ENCODE results near the gene SPON1. TPM values are rescaled to one million over a fixed set of nuclear protein-coding genes. Genes with fewer than 3 reads are reported as not detected.

Gene SPON1
- total RNA-seq, 1 experiment from 2014 or later: 0.10 TPM

DNA sequence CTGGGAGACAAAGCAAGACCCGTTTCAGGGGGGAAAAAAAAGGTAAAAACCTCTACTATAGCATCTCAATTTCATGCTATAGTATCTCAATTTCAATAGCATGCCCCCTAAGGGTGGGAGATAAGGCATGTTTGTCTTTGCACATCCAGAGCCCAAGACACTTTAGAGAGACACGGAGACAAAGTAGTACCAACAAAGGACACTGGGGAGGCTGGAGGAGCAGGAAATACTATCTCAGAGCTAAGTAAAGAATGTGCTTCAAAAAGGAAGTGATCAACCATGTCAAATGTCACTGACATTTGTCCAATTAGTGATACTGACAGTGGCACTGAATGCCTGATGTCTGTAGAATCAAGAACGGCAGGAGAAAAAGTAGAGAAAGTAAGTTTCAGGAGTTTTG, 327.9 kb downstream of the SPON1 start:
- Histone ChIP-seq H3K9me3 (ENCODE audit: control insufficient read depth, insufficient read depth, low read depth, low read length) (no peaks in the 10 kb centered on the region), H3K27ac (ENCODE audit: low read length) (no peak overlapping the region), H3K36me3 (ENCODE audit: control insufficient read depth, insufficient read depth, low read length) (peaks cover 3% of the 10 kb centered on the region; the same call in 1 of the 2 replicates), H3K4me1 (ENCODE audit: control insufficient read depth, insufficient read depth, low read length) (no peaks in the 10 kb centered on the region), H3K27me3 (ENCODE audit: control insufficient read depth, insufficient read depth, low read length) (no peaks in the 10 kb centered on the region), H3K4me3 (ENCODE audit: low read depth in 2 of 2, low read length in 2 of 2) (no peak overlapping the region)
- in situ Hi-C loops (cut with HindIII; ENCODE audit: low pct_unique_long_range_greater_than_20kb, low sequenced_read_pairs): no loop called here
- CTCF ChIA-PET: no interaction called here
- intact Hi-C loops (cut with micrococcal nuclease; ENCODE audit: unreplicated experiment): no loop called here
- no TSS peak for BruUV-seq (replicated peaks)
- TF ChIP-seq, protein P1, sequence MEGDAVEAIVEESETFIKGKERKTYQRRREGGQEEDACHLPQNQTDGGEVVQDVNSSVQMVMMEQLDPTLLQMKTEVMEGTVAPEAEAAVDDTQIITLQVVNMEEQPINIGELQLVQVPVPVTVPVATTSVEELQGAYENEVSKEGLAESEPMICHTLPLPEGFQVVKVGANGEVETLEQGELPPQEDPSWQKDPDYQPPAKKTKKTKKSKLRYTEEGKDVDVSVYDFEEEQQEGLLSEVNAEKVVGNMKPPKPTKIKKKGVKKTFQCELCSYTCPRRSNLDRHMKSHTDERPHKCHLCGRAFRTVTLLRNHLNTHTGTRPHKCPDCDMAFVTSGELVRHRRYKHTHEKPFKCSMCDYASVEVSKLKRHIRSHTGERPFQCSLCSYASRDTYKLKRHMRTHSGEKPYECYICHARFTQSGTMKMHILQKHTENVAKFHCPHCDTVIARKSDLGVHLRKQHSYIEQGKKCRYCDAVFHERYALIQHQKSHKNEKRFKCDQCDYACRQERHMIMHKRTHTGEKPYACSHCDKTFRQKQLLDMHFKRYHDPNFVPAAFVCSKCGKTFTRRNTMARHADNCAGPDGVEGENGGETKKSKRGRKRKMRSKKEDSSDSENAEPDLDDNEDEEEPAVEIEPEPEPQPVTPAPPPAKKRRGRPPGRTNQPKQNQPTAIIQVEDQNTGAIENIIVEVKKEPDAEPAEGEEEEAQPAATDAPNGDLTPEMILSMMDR (IDR thresholded peaks at IDR 0.05): no peak
- TF ChIP-seq TCF7L2 (IDR thresholded peaks at IDR 0.05; ENCODE audit: low read depth, low read length) (no peak), POLR2AphosphoS5 (IDR thresholded peaks at IDR 0.05; ENCODE audit: low read depth, low read length) (no peak), SIN3A (IDR thresholded peaks at IDR 0.05; ENCODE audit: borderline replicate concordance, insufficient read depth, low read depth, low read length) (no peak), REST (IDR thresholded peaks at IDR 0.05; ENCODE audit: insufficient read depth in 1 of 2, low read depth in 2 of 2, low read length in 1 of 2) (no peak)
- POLR2A ChIA-PET: no interaction called here
- DNase-seq (ENCODE audit: low read depth, low spot score) (no peak), ATAC-seq (no peak)

DNA sequence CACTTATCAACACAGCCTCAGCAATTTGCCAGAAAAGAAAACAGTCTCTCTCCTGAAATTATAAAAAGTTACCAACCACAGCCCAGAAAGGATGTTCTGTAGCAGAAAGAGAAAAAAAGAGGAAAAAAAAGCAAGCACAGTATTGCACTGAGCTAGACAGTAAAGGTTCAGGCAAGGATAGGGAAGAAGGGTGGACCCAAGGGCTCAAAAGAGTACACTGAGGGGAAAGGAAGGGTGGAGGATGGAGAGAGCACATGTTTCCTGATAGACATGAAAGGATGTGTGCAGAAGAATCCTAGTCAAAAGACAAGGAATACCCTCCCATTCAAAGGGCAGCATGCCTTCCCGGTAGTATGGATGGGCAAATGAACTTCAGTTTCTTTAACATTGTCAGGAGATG, 337.4 kb downstream of the SPON1 start:
- no peak for ATAC-seq
- intact Hi-C loops (cut with micrococcal nuclease; ENCODE audit: unreplicated experiment) (loop anchor here (1.0 to 2.0 kb wide), 2 partner anchors 119 to 155 kb away; no protein-coding TSS in a partner anchor), in situ Hi-C loops (cut with HindIII; ENCODE audit: low pct_unique_long_range_greater_than_20kb, low sequenced_read_pairs) (no loop called here)
- no peak for TF ChIP-seq SIN3A (IDR thresholded peaks at IDR 0.05; ENCODE audit: borderline replicate concordance, insufficient read depth, low read depth, low read length)
- no peak for TF ChIP-seq POLR2AphosphoS5 (IDR thresholded peaks at IDR 0.05; ENCODE audit: low read depth, low read length)
- no peak for TF ChIP-seq REST (IDR thresholded peaks at IDR 0.05; ENCODE audit: insufficient read depth in 1 of 2, low read depth in 2 of 2, low read length in 1 of 2)
- TF ChIP-seq TCF7L2 (IDR thresholded peaks at IDR 0.05; ENCODE audit: low read depth, low read length): no peak
- TF ChIP-seq, protein P1 (IDR thresholded peaks at IDR 0.05): no peak
- H3K9me3 ChIP-seq (ENCODE audit: control insufficient read depth, insufficient read depth, low read depth, low read length): no peaks in the 10 kb centered on the region
- no peak overlapping the region for H3K4me3 ChIP-seq (ENCODE audit: low read depth in 2 of 2, low read length in 2 of 2)
- DNase-seq (ENCODE audit: low read depth, low spot score): no peak
- no peak overlapping the region for H3K27ac ChIP-seq (ENCODE audit: low read length)
- H3K36me3 ChIP-seq (ENCODE audit: control insufficient read depth, insufficient read depth, low read length): no peaks in the 10 kb centered on the region
- ChIA-PET CTCF (interaction anchor here (1.8 to 2.1 kb wide), 2 partner anchors 119 to 156 kb away, joined by 15 to 47 read pairs; no protein-coding TSS in a partner anchor), POLR2A (interaction anchor here (0.6 kb wide), 1 partner anchor 9 kb away, joined by 16 read pairs; no protein-coding TSS in a partner anchor)
- BruUV-seq (replicated peaks): no TSS peak
- H3K27me3 ChIP-seq (ENCODE audit: control insufficient read depth, insufficient read depth, low read length): no peaks in the 10 kb centered on the region
- no peaks in the 10 kb centered on the region for H3K4me1 ChIP-seq (ENCODE audit: control insufficient read depth, insufficient read depth, low read length)
